ENCODE results near the gene CCER1.

GRCh38 chr12:90917431-90917830 is 37.5 kb downstream of the CCER1 start:
- TF ChIP-seq CTCF (IDR thresholded peaks at IDR 0.05) (no peak), EZH2 (IDR thresholded peaks at IDR 0.05; ENCODE audit: borderline replicate concordance, insufficient read depth, low read depth, low read length, poor library complexity, severe bottlenecking) (no peak)

Data from B cell (primary cell).